H9 (cell line): ENCODE data around the gene C6orf120. TPM values are rescaled to one million over a fixed set of nuclear protein-coding genes. Genes with fewer than 3 reads are reported as not detected.

Experiments used
- DNase-seq: peaks from one replicate; pipeline ENCODE4 v3.0.0-alpha.2; 2017
- H2AFZ ChIP-seq: one replicate; pipeline ENCODE4 v1.6.1; 2013; ENCODE audit warnings: mild to moderate bottlenecking, low read length, control low read depth, moderate library complexity
- H2AK5ac ChIP-seq: 2 replicates; pipeline ENCODE4 v1.6.1; 2013; ENCODE audit warnings: low read length, control low read depth, mixed read lengths; ENCODE audit not compliant: insufficient read length
- H2BK120ac ChIP-seq: one replicate; pipeline ENCODE4 v1.6.1; 2013; ENCODE audit warnings: low read depth, mild to moderate bottlenecking, low read length, control low read depth, inconsistent platforms; ENCODE audit not compliant: poor library complexity, severe bottlenecking
- H2BK12ac ChIP-seq: 2 replicates; pipeline ENCODE4 v1.6.1; 2013; ENCODE audit warnings: low read length, control low read depth, mixed read lengths, low read depth; ENCODE audit not compliant: insufficient read length
- H2BK15ac ChIP-seq: 2 replicates; pipeline ENCODE4 v1.6.1; 2013; ENCODE audit warnings: low read depth, low read length, control low read depth
- H2BK20ac ChIP-seq: one replicate; pipeline ENCODE4 v1.6.1; 2013; ENCODE audit warnings: low read depth, mild to moderate bottlenecking, low read length, control low read depth, inconsistent platforms; ENCODE audit not compliant: poor library complexity, severe bottlenecking
- H2BK5ac ChIP-seq: 2 replicates; pipeline ENCODE4 v1.6.1; 2013; ENCODE audit warnings: low read length, control low read depth, mixed read lengths; ENCODE audit not compliant: insufficient read length
- H3K14ac ChIP-seq: 2 replicates; pipeline ENCODE4 v1.6.1; 2013; ENCODE audit warnings: low read length, control low read depth; ENCODE audit not compliant: insufficient read depth
- H3K18ac ChIP-seq: 2 replicates; pipeline ENCODE4 v1.6.1; 2013; ENCODE audit warnings: low read depth, mild to moderate bottlenecking, mixed read lengths, low read length, control low read depth; ENCODE audit not compliant: insufficient read length
- H3K23ac ChIP-seq: 2 replicates; pipeline ENCODE4 v1.6.1; 2013; ENCODE audit warnings: low read length, control low read depth, mixed read lengths, low read depth; ENCODE audit not compliant: insufficient read length
- H3K23me2 ChIP-seq: 2 replicates; pipeline ENCODE4 v1.6.1; 2013; ENCODE audit warnings: low read depth, mild to moderate bottlenecking, mixed read lengths, low read length, control low read depth; ENCODE audit not compliant: insufficient read length, poor library complexity, severe bottlenecking
- H3K27ac ChIP-seq: 2 replicates; pipeline ENCODE4 v1.5.1; 2013; ENCODE audit warnings: low read length, control low read depth, mixed read lengths, low read depth; ENCODE audit not compliant: insufficient read length
- H3K27me3 ChIP-seq: 2 replicates; pipeline ENCODE4 v1.6.1; 2013; ENCODE audit warnings: low read length, control low read depth, inconsistent platforms; ENCODE audit not compliant: insufficient read depth
- H3K4ac ChIP-seq: 2 replicates; pipeline ENCODE4 v1.6.1; 2013; ENCODE audit warnings: low read depth, mild to moderate bottlenecking, control low read depth, inconsistent platforms, low read length, moderate library complexity
- H3K4me1 ChIP-seq: 2 replicates; pipeline ENCODE4 v1.6.1; 2013; ENCODE audit warnings: low read length, control low read depth, inconsistent platforms; ENCODE audit not compliant: insufficient read depth
- H3K4me2 ChIP-seq: 2 replicates; pipeline ENCODE4 v1.6.1; 2013; ENCODE audit warnings: low read length, control low read depth, mixed read lengths; ENCODE audit not compliant: insufficient read length, insufficient read depth
- H3K56ac ChIP-seq: 2 replicates; pipeline ENCODE4 v1.6.1; 2013; ENCODE audit warnings: low read depth, mild to moderate bottlenecking, mixed read lengths, low read length, control low read depth; ENCODE audit not compliant: insufficient read length
- H3K79me1 ChIP-seq: 2 replicates; pipeline ENCODE4 v1.6.1; 2013; ENCODE audit warnings: low read depth, mild to moderate bottlenecking, moderate library complexity, low read length, control low read depth, inconsistent platforms; ENCODE audit not compliant: insufficient read depth, poor library complexity, severe bottlenecking
- H3K79me2 ChIP-seq: 2 replicates; pipeline ENCODE4 v1.6.1; 2013; ENCODE audit warnings: low read length, control low read depth, inconsistent platforms; ENCODE audit not compliant: insufficient read depth
- H3K9ac ChIP-seq: 2 replicates; pipeline ENCODE4 v1.6.1; 2013; ENCODE audit warnings: low read length, control low read depth, mixed read lengths; ENCODE audit not compliant: insufficient read length; ENCODE audit errors: extremely low read depth
- H3K9me3 ChIP-seq: one replicate; pipeline ENCODE4 v1.6.1; 2013; ENCODE audit warnings: low read depth, low read length, inconsistent platforms; ENCODE audit not compliant: control insufficient read depth
- H3T11ph ChIP-seq: one replicate; pipeline ENCODE4 v1.6.1; 2013; ENCODE audit warnings: mild to moderate bottlenecking, low read length, control low read depth, inconsistent platforms
- H4K20me1 ChIP-seq: one replicate; pipeline ENCODE4 v1.6.1; 2013; ENCODE audit not compliant: control insufficient read depth, insufficient read length, insufficient read depth
- H4K5ac ChIP-seq: 2 replicates; pipeline ENCODE4 v1.6.1; 2013; ENCODE audit warnings: low read depth, mild to moderate bottlenecking, mixed read lengths, low read length, control low read depth; ENCODE audit not compliant: insufficient read length
- H4K8ac ChIP-seq: replicated peaks from 2 replicates; pipeline ENCODE4 v1.6.1; 2013; ENCODE audit warnings: low read length, control low read depth, mixed read lengths, low read depth; ENCODE audit not compliant: insufficient read length
- H4K91ac ChIP-seq: 2 replicates; pipeline ENCODE4 v1.6.1; 2013; ENCODE audit warnings: low read depth, mild to moderate bottlenecking, moderate library complexity, mixed read lengths, low read length, control low read depth; ENCODE audit not compliant: insufficient read length
- H3K27ac Mint-ChIP-seq, 3 experiments: 2 replicates in 2 of 3; 3 replicates in 1 of 3; pipeline ENCODE4 v1.8.0; 2020 to 2021; ENCODE audit warnings: mixed read lengths in 3 of 3, mild to moderate bottlenecking in 1 of 3, moderate library complexity in 1 of 3
- H3K27me3 Mint-ChIP-seq: 2 replicates; pipeline ENCODE4 v1.8.0; 2021; ENCODE audit warnings: low read depth, mild to moderate bottlenecking, moderate library complexity, mixed read lengths
- H3K36me3 Mint-ChIP-seq, 3 experiments: 2 replicates in 2 of 3; 3 replicates in 1 of 3; pipeline ENCODE4 v1.8.0; 2020 to 2021; ENCODE audit warnings: low read depth in 3 of 3, mixed read lengths in 3 of 3; ENCODE audit not compliant: insufficient read depth in 1 of 3
- H3K4me1 Mint-ChIP-seq, 2 experiments: 2 replicates each; pipeline ENCODE4 v1.8.0; 2020; ENCODE audit warnings: mixed read lengths in 2 of 2
- H3K4me3 Mint-ChIP-seq, 2 experiments: 2 replicates in 1 of 2; 3 replicates in 1 of 2; pipeline ENCODE4 v1.8.0; 2020 to 2021; ENCODE audit warnings: mild to moderate bottlenecking in 2 of 2, mixed read lengths in 2 of 2, moderate library complexity in 1 of 2
- H3K9me3 Mint-ChIP-seq, 2 experiments: 2 replicates in 1 of 2; 3 replicates in 1 of 2; pipeline ENCODE4 v1.8.0; 2020; ENCODE audit warnings: mild to moderate bottlenecking in 2 of 2, mixed read lengths in 2 of 2, moderate library complexity in 1 of 2
- WGBS: extraction: QIAGEN DNeasy Blood & Tissue Kit; methylation state at CpG from one replicate; pipeline ENCODE4 v1.1.7; 2013; ENCODE audit warnings: missing lambda C conversion rate, low lambda C conversion rate, mixed read lengths; ENCODE audit not compliant: insufficient read length; ENCODE audit errors: extremely low coverage; 5-methylcytosine and 5-hydroxymethylcytosine counted together
- total RNA-seq: library from RNA; stranded (reverse); gene quantifications from 2 replicates; pipeline ENCODE4 v1.2.1, GENCODE V29; 2021
- TF ChIP-seq, protein P1 (sequence below): fragments of 200-600 bp; sonication (generic); conservative IDR thresholded peaks from 3 replicates; pipeline ENCODE4 v1.8.0; 2021; ENCODE audit warnings: antibody characterized with exemption, mild to moderate bottlenecking

Gene C6orf120
- total RNA-seq, 1 experiment from 2014 or later: 23.2 TPM

GRCh38 chr6:169685860-169686259, 16.1 kb upstream of the C6orf120 start:
- H3K4me1 ChIP-seq: no peaks in the 10 kb centered on the region
- no peak overlapping the region for H3K4ac ChIP-seq
- H3K27ac Mint-ChIP-seq: no peak overlapping the region
- H2AK5ac ChIP-seq: no peak overlapping the region
- H3K18ac ChIP-seq: no peak overlapping the region
- H4K91ac ChIP-seq: no peak overlapping the region
- peaks cover 12% of the 10 kb centered on the region for H3K79me1 ChIP-seq
- no peak overlapping the region for H3K14ac ChIP-seq
- H2AFZ ChIP-seq: no peak overlapping the region
- no peak overlapping the region for H4K8ac ChIP-seq
- H4K5ac ChIP-seq: no peak overlapping the region
- H2BK15ac ChIP-seq: no peak overlapping the region
- H3K9me3 ChIP-seq: no peaks in the 10 kb centered on the region
- H3K4me2 ChIP-seq: no peak overlapping the region
- no peaks in the 10 kb centered on the region for H3K23me2 ChIP-seq
- no peaks in the 10 kb centered on the region for H3K27me3 ChIP-seq
- peaks cover 6% of the 10 kb centered on the region; the same call in 1 of the 2 replicates for H3K79me2 ChIP-seq
- no peak overlapping the region for H2BK20ac ChIP-seq
- DNase-seq: no peak
- peaks cover 2 to 5% of the 10 kb centered on the region in 2 experiments for H3K4me1 Mint-ChIP-seq
- no peak overlapping the region for H3T11ph ChIP-seq
- peaks cover 68 to 73% (median 72%) of the 10 kb centered on the region in 3 experiments for H3K36me3 Mint-ChIP-seq
- no peak overlapping the region for H3K56ac ChIP-seq
- TF ChIP-seq, protein P1, sequence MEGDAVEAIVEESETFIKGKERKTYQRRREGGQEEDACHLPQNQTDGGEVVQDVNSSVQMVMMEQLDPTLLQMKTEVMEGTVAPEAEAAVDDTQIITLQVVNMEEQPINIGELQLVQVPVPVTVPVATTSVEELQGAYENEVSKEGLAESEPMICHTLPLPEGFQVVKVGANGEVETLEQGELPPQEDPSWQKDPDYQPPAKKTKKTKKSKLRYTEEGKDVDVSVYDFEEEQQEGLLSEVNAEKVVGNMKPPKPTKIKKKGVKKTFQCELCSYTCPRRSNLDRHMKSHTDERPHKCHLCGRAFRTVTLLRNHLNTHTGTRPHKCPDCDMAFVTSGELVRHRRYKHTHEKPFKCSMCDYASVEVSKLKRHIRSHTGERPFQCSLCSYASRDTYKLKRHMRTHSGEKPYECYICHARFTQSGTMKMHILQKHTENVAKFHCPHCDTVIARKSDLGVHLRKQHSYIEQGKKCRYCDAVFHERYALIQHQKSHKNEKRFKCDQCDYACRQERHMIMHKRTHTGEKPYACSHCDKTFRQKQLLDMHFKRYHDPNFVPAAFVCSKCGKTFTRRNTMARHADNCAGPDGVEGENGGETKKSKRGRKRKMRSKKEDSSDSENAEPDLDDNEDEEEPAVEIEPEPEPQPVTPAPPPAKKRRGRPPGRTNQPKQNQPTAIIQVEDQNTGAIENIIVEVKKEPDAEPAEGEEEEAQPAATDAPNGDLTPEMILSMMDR: no peak
- H3K9me3 Mint-ChIP-seq: peaks cover 13 to 14% of the 10 kb centered on the region in 2 experiments
- H2BK120ac ChIP-seq: no peak overlapping the region
- no peak overlapping the region for H2BK12ac ChIP-seq
- H3K27me3 Mint-ChIP-seq: no peaks in the 10 kb centered on the region
- no peak overlapping the region for H2BK5ac ChIP-seq
- no CpG with 5 or more reads among the region's 2 CpGs for WGBS
- H3K27ac ChIP-seq: no peak overlapping the region
- no peak overlapping the region for H3K23ac ChIP-seq
- no peak overlapping the region for H3K4me3 Mint-ChIP-seq
- no peak overlapping the region for H3K9ac ChIP-seq
- H4K20me1 ChIP-seq: no peaks in the 10 kb centered on the region
